GM12872 (cell line): ENCODE results near the gene CNTFR.

ENCODE experiments used
- TF ChIP-seq, protein P1 (sequence below): IDR thresholded peaks from 3 replicates; pipeline ENCODE4 v1.5.1; 2011; ENCODE audit warnings: low read depth, mild to moderate bottlenecking, low read length, moderate library complexity; ENCODE audit not compliant: insufficient read depth

The CNTFR gene

GRCh38 chr9:34520096-34520495, 69.4 kb downstream of the CNTFR start:
- TF ChIP-seq, protein P1, sequence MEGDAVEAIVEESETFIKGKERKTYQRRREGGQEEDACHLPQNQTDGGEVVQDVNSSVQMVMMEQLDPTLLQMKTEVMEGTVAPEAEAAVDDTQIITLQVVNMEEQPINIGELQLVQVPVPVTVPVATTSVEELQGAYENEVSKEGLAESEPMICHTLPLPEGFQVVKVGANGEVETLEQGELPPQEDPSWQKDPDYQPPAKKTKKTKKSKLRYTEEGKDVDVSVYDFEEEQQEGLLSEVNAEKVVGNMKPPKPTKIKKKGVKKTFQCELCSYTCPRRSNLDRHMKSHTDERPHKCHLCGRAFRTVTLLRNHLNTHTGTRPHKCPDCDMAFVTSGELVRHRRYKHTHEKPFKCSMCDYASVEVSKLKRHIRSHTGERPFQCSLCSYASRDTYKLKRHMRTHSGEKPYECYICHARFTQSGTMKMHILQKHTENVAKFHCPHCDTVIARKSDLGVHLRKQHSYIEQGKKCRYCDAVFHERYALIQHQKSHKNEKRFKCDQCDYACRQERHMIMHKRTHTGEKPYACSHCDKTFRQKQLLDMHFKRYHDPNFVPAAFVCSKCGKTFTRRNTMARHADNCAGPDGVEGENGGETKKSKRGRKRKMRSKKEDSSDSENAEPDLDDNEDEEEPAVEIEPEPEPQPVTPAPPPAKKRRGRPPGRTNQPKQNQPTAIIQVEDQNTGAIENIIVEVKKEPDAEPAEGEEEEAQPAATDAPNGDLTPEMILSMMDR: no peak

DNA sequence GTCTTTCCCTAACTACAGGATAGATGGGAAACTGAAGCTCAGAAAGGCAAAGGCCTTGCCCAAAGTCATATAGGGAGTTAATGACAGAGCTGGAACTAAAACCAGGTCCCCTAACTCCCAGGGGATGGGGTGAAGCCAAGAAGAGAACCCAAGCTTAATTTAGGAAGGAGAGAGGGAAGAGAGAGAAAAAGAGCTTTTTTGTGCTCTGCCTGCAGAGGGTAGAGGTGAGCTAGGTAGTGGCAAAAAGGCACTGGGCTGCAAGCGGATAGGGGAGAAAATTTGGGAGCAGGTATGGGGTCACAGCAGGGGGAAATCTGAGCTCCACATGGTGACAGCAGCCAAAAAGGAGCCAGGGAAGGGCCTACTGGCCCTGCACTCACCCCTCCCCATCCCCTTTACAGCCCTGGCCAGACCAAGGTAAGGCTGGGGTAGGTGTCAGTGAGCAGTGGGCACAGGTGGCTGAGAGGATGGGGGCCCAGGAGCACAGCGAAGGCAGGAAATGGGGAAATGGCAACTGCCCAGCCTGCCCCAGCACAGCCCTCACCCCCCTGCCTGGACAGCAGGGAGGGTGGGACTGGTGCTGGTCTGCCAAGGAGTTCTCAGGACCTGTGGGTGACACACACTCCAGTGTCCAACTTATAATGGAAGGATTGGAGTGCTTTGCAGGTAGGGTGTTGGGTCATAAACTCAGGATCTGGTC, 70.1 kb downstream of the CNTFR start:
- TF ChIP-seq, protein P1: no peak

- TF ChIP-seq, protein P1: no peak
These were observed 70.6 kb downstream of the CNTFR start for GRCh38 chr9:34518896-34519295.

DNA sequence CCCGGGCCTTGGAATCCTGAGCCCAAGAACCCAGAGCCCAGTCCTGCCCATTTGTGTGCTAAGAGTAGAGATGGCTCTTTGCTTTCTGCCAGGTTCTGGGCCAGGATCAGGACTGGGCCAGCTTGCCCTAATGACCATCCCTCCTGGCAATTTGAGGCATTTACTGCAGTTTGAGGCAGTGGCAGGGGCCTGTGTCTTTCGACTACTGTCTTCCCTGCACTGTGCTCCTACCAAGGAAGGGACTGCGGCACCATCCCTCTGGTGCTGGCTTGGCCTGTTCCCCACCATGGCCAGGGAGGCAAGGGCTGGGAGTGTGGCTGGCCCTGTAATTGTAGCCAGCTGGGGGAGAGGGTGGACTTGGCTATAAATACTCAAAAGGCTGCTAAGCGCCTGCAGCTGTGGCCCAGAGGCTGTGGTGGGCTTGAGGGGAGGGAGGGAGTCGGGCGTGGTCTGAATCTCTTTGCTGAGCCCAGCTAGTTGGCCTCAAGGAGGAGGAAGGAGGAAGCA, 71.4 kb downstream of the CNTFR start:
- TF ChIP-seq, protein P1: no peak

GRCh38 chr9:34517185-34517584, 72.3 kb downstream of the CNTFR start:
- TF ChIP-seq, protein P1: no peak

- TF ChIP-seq, protein P1: no peak
These were observed 73.6 kb downstream of the CNTFR start for GRCh38 chr9:34515959-34516358.

GRCh38 chr9:34514816-34515215, 74.7 kb downstream of the CNTFR start:
- TF ChIP-seq, protein P1: no peak
